CD4-positive, alpha-beta T cell treated with Interleukin-10 for 1 hour (primary cell): ENCODE results near the gene HNRNPA3.
"Not testable (repeated sequence)": the region's sequence is repeated elsewhere in the genome, so short reads cannot be mapped to it uniquely, and the experiment has no call there.

Experiments used
- DNase-seq: peaks from one replicate; pipeline ENCODE4 v3.0.0-alpha.2; 2020

The HNRNPA3 gene

DNA sequence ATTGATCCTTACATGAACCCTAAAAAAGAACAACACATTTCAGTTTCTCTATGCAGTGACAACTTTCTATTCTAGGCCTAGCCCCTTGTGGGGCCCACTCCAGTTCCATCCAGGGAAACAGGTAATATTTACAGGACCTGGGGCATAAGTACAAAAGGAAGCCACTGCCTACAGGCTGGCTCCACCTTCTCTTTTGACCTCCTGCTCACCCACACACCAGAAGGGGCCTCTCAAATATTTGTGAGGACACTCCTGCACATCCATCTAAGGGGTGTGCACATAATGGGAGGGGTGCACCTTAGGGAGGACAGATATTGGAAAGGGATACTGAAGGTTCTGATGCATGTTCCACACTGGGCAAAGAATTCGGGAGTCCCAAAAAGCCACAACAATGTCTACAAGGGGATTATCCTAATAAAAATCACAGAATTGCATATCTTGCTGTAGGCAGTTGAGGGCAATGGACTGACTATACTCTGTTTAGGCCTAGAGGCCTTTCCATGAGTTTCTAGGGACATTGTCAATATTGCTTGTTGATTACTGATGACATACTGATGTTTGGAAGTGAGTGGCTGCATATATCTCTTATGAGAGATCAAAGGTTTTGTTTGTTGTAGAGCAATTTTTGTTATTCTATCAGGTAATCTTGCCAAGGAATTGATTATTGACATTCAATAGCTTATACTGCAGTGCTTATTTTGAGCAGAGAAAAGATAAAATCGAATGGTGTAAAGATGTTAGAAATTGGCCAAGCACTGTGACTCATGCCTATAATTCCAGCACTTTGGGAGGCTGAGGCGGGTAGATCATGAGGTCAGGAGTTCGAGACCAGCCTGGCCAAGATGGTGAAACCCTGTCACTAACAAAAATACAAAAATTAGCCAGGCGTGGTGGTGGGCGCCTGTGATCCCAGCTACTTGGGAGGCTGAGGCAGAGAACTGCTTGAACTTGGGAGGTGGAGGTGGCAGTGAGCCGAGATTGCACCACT lies 23.8 kb upstream of the HNRNPA3 start:
- no peak for DNase-seq

DNA sequence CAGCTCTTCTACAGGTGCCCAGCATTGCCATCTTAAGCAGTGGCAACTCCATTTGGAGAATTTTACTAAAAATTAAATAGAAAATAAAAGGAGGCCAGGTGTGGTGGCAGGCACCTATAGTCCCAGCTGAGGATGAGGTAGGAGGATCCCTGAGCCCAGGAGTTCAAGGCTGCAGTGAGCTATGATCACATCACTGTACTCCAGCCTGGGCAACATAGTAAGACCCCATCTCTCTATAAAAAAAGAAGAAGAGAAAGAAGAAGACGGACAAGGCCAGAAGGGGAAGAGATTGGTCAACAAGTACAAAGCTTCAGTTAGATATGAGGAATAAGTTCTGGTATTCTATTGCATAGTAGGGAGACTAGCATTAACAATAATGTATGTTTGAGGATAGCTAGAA lies 21.7 kb upstream of the HNRNPA3 start:
- DNase-seq = no peak

DNA sequence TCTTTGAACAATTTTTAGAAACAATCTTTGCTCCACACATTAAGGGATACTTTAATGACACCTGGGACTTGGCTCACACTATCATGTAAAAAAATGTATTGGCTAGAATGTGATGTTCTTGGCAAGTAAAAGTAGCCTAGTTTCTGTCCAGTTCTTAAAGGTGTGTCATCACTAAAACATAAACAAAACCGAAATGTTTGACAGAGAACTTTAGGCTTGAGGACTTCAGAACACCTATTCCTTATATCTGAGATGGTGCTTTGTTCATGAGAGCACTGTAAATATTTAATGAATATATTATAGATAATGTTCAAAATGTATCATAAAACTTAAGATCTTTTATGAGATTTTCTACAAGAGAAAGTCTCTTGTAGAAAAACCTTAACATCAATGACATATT lies 19.8 kb upstream of the HNRNPA3 start:
- DNase-seq = no peak

DNA sequence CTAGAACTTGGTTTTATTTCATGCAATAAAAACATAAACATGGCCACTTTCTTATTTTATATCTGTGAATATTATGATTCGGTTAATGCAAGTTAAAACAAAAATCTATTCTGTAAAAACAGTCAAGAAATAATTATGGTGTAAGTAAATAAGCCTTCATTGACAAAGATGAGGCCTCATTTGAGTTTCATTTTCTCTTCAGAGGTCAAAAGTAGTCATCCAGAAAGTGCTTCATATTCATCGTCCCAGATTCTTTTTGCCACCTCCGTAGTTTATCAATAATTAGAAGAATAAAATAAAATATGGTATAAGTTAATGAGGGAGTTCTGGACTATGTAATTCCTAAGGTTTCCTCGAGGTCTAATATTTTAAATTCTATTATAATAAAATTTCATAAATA lies 19.4 kb upstream of the HNRNPA3 start:
- DNase-seq = no peak

DNA sequence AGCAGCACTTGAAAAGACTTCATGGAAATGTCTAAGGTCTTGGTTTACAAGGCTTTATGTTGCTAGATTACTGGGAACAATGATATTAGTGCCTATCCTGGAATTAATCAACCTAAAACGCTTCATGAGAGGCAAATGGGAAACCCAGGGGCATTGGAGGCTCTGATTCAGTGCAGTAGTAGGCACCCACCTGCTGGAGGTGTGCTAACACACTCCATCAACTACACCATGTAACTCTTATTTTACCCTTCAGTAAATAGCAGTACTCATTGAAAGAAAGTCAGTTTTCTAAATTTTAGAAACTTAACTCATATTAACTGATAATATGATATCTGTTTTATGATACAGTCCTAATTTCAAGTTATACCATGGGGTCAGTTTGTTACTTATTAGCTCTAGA lies 17.4 kb upstream of the HNRNPA3 start:
- no peak for DNase-seq

DNA sequence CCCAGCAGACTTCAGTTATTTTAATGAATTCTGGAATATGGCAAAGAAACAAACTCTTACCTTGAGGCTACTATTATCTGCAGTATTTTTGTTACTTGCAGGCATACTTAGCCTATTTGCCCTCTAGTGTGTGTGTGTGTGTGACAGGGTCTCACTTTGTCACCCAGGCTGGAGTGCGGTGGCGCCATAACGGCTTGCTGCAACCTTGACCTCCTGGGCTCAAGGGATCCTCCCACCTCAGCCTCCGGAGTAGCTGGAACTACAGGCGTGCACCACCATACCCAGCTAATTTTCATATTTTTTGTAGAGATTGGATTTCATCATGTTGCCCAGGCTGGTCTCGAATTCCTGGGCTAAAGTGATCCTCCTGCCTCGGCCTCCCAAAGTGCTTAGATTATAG lies 12.2 kb upstream of the HNRNPA3 start:
- DNase-seq = not testable (repeated sequence)

DNA sequence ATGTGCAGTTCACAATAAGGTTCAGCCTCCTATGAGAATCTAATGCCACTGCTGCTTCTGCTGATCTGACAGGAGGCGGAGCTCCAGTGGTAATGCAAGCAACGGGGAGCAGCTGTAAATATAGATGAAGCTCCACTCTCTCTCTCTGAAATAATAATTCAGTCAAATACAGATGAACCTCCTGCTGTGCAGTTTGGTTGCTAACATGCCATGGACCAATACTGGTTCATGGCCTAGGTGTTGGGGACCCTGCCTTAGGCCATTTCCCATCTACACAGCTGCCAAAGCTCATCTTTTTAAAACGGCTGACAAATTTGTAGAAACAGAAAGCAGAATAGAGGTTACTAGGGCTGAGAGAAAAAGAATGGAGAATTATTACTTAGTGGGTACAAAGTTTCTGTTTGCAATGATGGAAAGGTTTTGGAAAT lies 10.7 kb upstream of the HNRNPA3 start:
- DNase-seq = no peak

DNA sequence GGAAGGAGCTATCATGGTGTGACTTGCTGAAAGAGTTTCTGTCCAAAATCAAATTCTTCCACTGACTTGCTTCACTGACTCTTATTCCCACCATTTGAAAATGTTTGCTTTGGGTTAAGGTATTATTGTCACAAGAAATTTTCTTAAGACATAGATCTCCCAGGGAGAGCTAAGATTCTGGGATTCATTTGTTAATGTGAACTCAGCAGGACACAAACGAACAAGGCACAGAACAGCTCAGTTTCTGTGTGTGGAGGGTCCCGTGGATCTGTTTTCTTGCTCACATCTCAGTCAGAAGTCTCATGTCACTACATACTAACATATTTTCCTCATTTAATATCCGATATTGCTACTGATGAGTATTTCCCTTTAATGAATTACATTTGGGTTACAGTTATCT lies 8.2 kb upstream of the HNRNPA3 start:
- no peak for DNase-seq

DNA sequence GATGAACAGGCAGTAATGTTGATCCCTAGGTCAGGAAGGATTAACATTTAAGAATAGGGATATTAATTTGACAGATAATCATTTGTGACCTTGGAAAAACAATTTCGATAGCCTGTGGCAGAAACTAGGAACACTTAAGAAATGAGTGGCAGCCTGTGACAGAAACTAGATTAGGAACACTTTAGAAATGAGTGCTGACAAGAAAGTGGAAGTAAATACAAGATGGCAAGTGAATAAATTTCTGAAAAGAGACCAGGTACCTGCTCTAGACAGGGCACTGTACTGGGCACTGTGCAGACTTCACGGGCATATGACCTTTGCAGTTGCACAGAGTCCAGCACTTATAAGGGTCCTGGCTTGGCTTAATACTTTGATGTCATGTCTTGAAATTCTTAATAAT lies 5.5 kb upstream of the HNRNPA3 start:
- DNase-seq = no peak

DNA sequence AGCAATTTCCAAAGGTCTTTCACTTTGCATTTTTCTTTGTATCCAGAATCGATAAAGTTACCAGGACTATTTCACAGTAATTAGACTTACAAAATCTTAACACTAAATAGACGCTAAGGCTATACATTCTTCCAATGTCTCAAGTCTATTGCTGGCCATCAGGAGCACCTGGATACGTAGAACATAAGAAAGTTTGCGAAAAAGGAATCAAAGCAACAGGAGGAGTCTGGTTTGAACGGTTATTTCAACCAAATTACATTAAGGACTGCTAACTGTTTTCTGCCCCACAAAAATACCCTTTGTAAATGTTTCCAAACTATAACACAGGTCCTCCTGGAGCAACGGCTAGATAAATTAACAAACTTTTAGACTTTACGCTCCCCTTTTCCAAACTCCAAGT lies 1.4 kb upstream of the HNRNPA3 start:
- no peak for DNase-seq

DNA sequence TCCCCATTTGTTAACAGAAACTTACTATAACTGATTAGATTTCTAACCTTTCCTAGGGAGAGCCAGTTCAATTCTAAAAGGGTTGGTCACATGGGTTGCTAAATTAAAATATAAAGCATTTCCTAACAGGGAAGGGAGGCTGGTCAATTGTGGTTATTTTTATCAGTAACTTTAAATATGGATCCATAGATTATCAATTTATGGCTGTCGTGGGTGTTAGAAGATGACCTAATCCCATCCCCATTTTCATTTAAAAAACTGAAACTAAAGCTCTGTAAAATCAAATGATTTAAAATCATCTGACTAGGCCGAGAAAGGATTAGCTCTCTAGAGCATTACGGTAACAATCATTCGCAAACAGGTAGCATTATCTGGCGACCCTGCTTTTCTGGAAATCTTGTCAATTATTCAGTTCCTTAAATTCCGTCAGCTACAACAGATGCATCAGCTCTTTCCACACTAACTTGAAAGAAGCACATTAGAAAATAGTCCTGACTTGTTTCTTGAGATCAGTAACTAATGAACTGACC lies 953 bp upstream of the HNRNPA3 start:
- no peak for DNase-seq

DNA sequence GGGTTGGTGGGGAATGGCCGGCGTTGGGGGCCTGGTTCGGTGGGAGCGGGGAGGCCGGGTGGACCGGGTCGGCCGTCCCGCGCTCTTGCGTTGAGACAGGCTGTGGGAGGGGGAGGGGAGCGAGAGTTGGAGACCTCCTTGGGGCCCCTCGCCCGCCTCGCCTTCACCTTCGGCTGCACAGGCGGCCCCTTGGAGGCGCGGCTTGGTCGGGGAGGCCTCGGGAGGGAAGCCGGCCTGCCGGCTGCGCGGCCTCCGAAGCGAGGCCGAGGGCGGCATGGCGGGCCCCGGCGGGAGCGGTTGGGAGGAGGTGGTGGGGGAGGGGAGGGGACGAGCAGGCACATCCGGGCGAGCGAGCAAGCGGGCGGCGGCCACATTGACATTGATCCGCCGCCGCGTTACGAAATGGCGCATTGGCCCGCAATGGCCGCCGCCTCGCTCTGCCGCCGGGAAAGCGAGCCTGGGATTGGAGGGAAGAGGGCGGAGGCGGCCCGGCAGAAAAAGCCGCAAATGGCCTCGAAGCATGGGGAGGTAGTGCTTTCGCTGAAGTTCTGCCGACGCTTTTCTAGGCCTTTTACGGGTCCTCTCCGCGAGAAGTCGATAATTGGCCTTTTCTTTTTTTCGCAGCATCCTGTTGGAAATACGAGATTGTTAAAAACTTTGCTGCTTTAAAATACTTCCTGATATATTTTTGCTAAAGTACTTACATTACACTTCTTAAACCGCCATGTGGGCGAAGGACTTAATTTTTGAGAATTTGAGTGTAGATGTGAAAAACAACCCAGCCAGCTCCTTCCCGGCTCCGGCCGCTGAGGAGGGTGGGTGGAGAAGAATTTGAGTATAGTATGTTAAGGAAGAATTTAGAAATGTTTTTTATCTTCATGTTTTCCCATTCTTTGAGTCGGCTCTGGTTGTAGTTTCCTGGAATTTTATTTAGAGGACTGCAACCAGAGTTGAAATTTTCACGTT lies 580 bp downstream of the HNRNPA3 start:
- peak; percentile 93 for DNase-seq

DNA sequence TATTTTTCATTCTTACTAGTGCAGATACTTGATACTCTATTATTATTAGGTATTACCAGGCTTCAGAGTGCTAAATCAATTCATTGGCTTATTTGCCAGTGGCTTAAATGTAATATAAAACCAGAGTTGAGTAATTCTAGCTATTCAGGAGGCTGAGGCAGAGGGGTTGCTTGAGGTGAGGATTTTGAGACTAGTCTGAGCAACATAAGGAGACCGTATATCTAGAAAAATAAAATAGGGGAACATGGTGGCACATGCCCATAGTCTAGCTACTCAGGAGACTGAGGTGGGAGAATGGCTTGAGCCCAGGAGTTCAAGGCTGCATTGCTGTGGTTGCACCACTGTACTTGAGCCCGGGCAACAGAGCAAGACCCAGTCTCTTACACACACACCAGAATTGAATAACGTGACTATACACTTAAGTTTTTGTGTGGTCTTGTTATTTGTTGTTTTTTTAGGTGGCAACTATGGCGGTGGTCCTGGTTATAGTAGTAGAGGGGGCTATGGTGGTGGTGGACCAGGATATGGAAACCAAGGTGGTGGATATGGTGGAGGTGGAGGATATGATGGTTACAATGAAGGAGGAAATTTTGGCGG lies 4.8 kb downstream of the HNRNPA3 start:
- DNase-seq = no peak

DNA sequence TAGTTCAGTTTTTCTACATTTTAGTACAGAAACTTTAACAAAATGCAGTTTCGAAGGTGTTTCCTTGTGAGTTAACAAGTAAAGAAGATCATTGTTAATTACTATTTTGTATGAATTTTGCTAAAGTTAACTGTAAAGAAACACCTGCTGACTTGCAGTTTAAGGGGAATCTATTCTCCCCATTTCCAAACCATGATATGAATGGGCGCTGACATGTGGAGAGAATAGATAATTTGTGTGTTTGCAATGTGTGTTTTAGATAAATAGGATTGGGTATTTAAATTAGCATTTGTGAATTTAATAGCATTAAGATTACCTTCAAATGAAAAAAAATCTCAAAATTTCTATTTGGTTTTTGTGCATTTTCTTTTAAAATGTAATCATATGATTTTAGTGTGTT lies 7.2 kb downstream of the HNRNPA3 start:
- not testable (repeated sequence) for DNase-seq

DNA sequence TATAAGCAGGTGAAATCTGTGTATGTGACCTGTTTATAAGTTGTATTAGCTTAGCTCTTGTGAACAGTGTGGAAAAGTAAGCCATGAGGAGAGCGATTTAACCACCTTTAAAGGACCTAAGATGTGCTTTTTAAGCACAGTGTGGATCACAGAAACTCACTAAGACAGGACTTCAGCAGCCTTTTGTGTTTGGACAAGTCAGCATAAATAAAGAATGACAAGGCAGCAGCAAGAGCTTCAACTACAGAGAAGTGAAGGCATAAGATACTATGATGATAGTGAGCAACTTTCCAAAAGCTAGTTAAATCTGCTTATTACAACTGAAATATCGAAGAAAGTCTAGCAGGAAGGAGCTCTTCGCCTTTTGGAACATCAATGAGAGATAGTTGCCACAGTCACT lies 8.9 kb downstream of the HNRNPA3 start:
- DNase-seq = no peak

DNA sequence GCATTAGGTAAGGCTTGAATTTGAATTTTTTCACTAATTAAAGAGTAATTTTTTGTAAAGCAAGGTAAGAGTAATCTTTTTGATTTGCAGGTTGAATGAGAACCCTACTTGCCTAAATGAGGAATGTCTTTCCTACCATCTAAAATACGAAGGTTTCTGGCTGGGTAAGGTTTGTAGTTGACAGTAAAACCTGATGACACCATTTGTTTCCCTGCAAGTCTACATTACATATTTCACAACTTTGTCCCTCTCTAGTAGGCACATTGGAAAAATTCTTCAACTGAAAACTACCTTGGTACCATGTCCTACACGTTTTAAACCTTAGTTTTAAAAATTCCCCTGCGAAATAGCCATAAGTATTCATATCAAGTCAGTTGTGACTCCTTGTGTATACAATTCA lies 9.4 kb downstream of the HNRNPA3 start:
- no peak for DNase-seq

DNA sequence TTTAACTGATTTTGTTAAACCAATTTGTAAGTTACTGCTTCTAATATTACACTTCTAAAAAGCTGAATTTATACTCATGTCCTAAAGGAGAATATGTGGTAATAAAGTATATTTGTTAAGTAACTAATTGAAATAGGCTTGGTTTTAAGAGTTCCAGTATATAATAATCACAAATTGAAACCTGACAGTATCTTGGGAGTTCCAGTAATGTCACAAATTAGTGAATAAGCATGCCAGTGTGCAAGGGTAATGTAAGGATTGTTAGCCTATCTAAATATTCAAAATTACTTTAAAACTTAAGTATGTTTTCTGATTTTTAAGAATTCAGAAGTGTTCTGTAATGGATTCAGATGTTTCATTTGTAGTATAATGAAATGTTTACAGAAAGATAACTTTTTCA lies 10.8 kb downstream of the HNRNPA3 start:
- DNase-seq = not testable (repeated sequence)

DNA sequence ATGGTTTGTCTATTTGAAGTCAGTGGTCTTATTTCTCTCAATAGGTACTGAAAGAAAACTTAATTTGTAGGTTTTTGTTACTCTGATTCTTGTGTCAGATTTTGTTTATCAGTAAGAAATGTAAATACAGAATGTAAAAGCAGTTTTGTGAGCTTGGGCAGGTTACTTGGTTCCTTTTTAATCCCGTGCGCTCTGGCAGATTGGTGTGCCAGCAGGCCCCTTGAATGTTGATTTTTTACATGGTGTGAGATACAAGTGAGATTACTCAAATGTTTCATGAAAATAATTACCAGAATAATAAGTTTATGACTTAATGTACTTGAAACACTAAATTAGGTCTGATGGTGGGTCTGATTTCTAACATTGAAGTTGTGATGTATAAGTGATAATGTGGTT lies 13.4 kb downstream of the HNRNPA3 start:
- no peak for DNase-seq

DNA sequence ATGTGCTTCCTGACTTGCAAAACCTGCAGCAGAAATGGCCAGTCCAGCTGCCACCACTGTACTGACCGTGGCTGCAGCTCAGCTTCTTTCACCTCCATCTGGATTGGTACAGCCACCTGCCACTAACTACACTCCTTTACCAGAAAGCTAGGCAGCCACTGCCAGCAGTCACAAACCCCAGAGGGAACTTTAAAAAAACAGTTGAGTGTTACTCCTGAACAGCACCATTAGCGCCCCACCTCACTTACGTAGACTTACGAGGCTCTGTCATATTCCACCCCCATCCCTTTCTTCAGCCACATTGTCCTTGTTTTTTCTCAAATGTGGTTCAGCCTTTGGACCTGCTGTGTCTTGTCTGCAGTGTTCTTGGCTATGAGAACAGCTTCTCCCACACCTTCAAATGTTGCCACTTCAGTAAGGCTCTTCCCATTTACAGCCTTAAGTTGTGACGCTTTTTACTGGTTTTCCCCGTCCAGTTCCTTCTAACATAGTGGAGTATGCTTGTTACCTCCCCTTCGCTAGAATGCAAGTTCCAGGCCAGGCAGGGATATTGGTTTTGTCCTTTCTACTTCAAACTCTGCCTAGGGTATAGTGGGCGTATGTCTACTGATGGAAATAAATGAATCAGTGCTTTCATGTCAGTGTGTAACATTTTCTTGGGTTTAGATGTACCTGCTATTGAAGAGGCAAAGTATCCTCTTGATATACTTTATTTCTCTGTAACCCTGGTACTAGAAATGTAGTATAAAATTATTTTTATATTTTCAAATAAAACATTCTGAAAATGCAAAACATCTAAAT lies 17.0 kb downstream of the HNRNPA3 start:
- no peak for DNase-seq

DNA sequence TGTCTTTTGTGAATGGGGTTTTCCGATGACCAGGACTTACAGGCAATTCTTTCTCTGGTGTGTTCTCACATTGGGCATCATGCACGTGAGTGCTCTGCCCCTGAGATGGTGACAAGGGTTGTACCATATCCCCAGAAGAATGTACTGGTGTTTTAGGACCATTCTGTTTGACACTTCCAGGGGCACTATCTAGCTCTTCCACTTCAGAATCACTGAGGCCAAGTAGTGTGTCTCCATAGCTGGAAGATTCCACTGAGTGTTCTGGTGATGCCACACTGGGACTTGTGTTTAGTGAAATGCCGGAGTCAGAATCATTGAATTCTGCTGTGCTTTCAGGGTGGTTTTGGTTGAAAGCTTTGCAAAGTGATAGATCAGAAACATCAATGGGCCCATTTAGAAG lies 18.7 kb downstream of the HNRNPA3 start:
- DNase-seq = no peak

DNA sequence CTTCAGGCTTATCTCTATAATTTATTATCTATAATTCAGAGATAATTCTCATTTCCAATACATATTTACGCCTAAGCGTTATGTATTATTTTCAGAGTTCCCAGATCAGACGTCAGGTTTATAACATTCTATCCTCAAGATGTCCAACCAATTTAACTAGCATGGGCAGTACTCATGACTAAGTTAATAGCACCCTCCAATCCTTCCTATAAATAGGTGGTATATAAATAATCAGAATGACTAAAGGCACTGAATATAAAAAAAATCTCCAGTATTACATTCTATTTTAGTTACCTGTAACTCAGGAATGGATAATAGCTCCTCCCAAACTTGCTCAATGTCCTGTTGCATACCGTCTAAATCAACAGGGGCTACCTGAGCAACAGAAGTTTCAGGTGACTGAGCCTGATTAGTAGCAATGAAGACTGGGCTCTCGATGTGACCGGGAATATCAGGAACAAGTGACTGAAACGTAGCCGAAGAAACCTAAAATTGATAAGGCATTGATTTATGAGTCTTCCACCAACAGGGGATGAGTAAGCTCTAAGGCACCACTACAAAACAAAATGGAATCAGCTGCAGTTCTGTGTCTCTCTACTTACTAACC lies 19.6 kb downstream of the HNRNPA3 start:
- DNase-seq = no peak

DNA sequence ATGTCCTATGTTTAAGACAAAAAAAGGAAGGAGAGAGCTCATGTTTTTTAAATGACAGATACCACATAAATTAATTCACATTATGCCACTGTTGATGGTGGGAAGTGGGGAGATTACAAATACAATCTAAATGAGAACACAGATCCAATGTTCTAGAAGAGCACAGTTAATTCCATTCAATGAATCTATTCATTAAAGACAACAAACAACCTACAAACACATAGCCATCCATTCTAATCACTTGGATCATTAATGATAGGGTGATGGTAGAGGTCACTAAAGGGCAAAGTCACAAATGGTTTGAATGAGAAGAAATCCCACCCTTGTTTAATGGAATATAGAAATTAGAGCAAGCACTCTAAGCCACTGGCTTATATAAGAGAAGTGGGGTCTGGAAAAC lies 21.7 kb downstream of the HNRNPA3 start:
- no peak for DNase-seq
